Calu3 (cell line): ENCODE data around the gene FOXK1. TPM values are rescaled to one million over a fixed set of nuclear protein-coding genes. Genes with fewer than 3 reads are reported as not detected.
A peak's percentile ranks its signal among the peaks of the same experiment; 100 is the strongest.

ENCODE experiments used
- BruUV-seq: library from RNA; stranded (reverse); fragments of 400-500 nt; replicated peaks from 2 replicates; lab custom pipeline; 2021; lab: Mats Ljungman, UMichigan
- CTCF ChIA-PET: fragments of 300-600 bp; sonication (Branson Sonifier 250); formaldehyde crosslinking; loops from one replicate; lab custom pipeline; 2022; ENCODE audit warnings: antibody characterized with exemption; lab: Charles Lee
- DNase-seq: peaks from one replicate; pipeline ENCODE4 v3.0.0; 2022
- H3K27ac Mint-ChIP-seq: one replicate; pipeline ENCODE4 v1.8.0; 2022; ENCODE audit warnings: mixed read lengths; ENCODE audit not compliant: unreplicated experiment
- H3K27me3 Mint-ChIP-seq: one replicate; pipeline ENCODE4 v1.8.0; 2022; ENCODE audit warnings: mixed read lengths; ENCODE audit not compliant: unreplicated experiment
- H3K36me3 Mint-ChIP-seq: one replicate; pipeline ENCODE4 v1.8.0; 2022; ENCODE audit warnings: mild to moderate bottlenecking, moderate library complexity, mixed read lengths; ENCODE audit not compliant: insufficient read depth, unreplicated experiment
- H3K4me1 Mint-ChIP-seq: one replicate; pipeline ENCODE4 v1.8.0; 2022; ENCODE audit warnings: mild to moderate bottlenecking, low read depth, mixed read lengths; ENCODE audit not compliant: unreplicated experiment
- H3K4me3 Mint-ChIP-seq: one replicate; pipeline ENCODE4 v1.8.0; 2022; ENCODE audit warnings: mild to moderate bottlenecking, low read depth, moderate library complexity, mixed read lengths; ENCODE audit not compliant: unreplicated experiment
- H3K9me3 Mint-ChIP-seq: one replicate; pipeline ENCODE4 v1.8.0; 2022; ENCODE audit warnings: low read depth, mixed read lengths; ENCODE audit not compliant: unreplicated experiment
- CTCF ChIP-seq: fragments of 200-600 bp; IDR thresholded peaks from one replicate; pipeline ENCODE4 v1.8.0; 2022; ENCODE audit warnings: antibody characterized with exemption; ENCODE audit not compliant: unreplicated experiment
- intact Hi-C: fragments of 100-400 bp; cut with micrococcal nuclease; formaldehyde crosslinking; loops from one replicate; pipeline ENCODE4 v1.10.0; 2022; ENCODE audit not compliant: unreplicated experiment
- total RNA-seq: library from RNA; stranded (reverse); gene quantifications from 2 replicates; pipeline ENCODE4 v1.2.3, GENCODE V29; 2022

Gene FOXK1
- total RNA-seq, 1 experiment from 2014 or later: 65.9 TPM

GRCh38 chr7:4771737-4772136, 89.6 kb downstream of the FOXK1 start:
- H3K27ac Mint-ChIP-seq: no peak overlapping the region
- BruUV-seq: no TSS peak
- no peak overlapping the region for H3K4me3 Mint-ChIP-seq
- H3K9me3 Mint-ChIP-seq: no peaks in the 10 kb centered on the region
- H3K36me3 Mint-ChIP-seq: peaks cover 60% of the 10 kb centered on the region
- DNase-seq: no peak
- peaks cover 15% of the 10 kb centered on the region for H3K4me1 Mint-ChIP-seq
- CTCF ChIA-PET: no interaction called here
- intact Hi-C loops: no loop called here
- no peaks in the 10 kb centered on the region for H3K27me3 Mint-ChIP-seq
- no peak for TF ChIP-seq CTCF

- H3K36me3 Mint-ChIP-seq: peaks cover 60% of the 10 kb centered on the region
- H3K27ac Mint-ChIP-seq: no peak overlapping the region
- CTCF ChIA-PET: no interaction called here
- H3K4me3 Mint-ChIP-seq: no peak overlapping the region
- intact Hi-C loops: no loop called here
- H3K4me1 Mint-ChIP-seq: peaks cover 15% of the 10 kb centered on the region
- no peak for DNase-seq
- H3K9me3 Mint-ChIP-seq: no peaks in the 10 kb centered on the region
- no peaks in the 10 kb centered on the region for H3K27me3 Mint-ChIP-seq
- TF ChIP-seq CTCF: no peak
- no TSS peak for BruUV-seq
These were observed 90.2 kb downstream of the FOXK1 start for GRCh38 chr7:4772306-4772705.

GRCh38 chr7:4774007-4774406, 91.9 kb downstream of the FOXK1 start:
- intact Hi-C loops: no loop called here
- Mint-ChIP-seq H3K4me3 (peak overlapping the region; percentile 97), H3K9me3 (no peaks in the 10 kb centered on the region), H3K27me3 (no peaks in the 10 kb centered on the region), H3K4me1 (peaks cover 24% of the 10 kb centered on the region), H3K36me3 (peaks cover 46% of the 10 kb centered on the region), H3K27ac (peak overlapping the region; percentile 96)
- no peak for DNase-seq
- BruUV-seq: no TSS peak
- CTCF ChIA-PET: no interaction called here
- no peak for TF ChIP-seq CTCF

GRCh38 chr7:4774658-4775249, 92.7 kb downstream of the FOXK1 start:
- TSS peak; percentile 99 for BruUV-seq
- H3K27ac Mint-ChIP-seq: peak overlapping the region; percentile 96
- CTCF ChIA-PET: interaction anchor here (0.6 to 1.5 kb wide), 13 partner anchors 9 to 585 kb away, joined by 3 to 12 read pairs (median 3); no protein-coding TSS in a partner anchor
- peak overlapping the region; percentile 97 for H3K4me3 Mint-ChIP-seq
- H3K27me3 Mint-ChIP-seq: no peaks in the 10 kb centered on the region
- peak; percentile 38 for DNase-seq
- peaks cover 39% of the 10 kb centered on the region for H3K36me3 Mint-ChIP-seq
- intact Hi-C loops: no loop called here
- TF ChIP-seq CTCF: no peak
- H3K4me1 Mint-ChIP-seq: peaks cover 24% of the 10 kb centered on the region
- no peaks in the 10 kb centered on the region for H3K9me3 Mint-ChIP-seq
